Testis (tissue), 3 donors: ENCODE results near the gene SLC35B2. TPM values are rescaled to one million over a fixed set of nuclear protein-coding genes. Genes with fewer than 3 reads are reported as not detected.

Experiments used
- DNase-seq: peaks from one replicate; pipeline ENCODE4 v3.0.0-alpha.2; 2019
- H3K27ac ChIP-seq, 2 donors: fragments of 200-600 bp; sonication (generic); one replicate each; pipeline ENCODE4 v1.5.1; 2019
- H3K27me3 ChIP-seq: fragments of 200-600 bp; sonication (generic); one replicate; pipeline ENCODE4 v1.5.1; 2019
- H3K36me3 ChIP-seq: fragments of 200-600 bp; sonication (generic); one replicate; pipeline ENCODE4 v1.5.1; 2017; ENCODE audit warnings: low read depth; ENCODE audit errors: missing control alignments
- H3K4me1 ChIP-seq: fragments of 200-600 bp; sonication (generic); one replicate; pipeline ENCODE4 v1.5.1; 2019
- H3K4me3 ChIP-seq, 2 donors: fragments of 200-600 bp; sonication (generic); one replicate each; pipeline ENCODE4 v1.5.1; 2017 to 2019
- H3K9me3 ChIP-seq: fragments of 200-600 bp; sonication (generic); one replicate; pipeline ENCODE4 v1.5.1; 2017
- POLR2A ChIP-seq: fragments of 450-650 bp; IDR thresholded peaks from one replicate; pipeline ENCODE4 v1.6.1; 2017; ENCODE audit warnings: antibody characterized with exemption, mild to moderate bottlenecking, moderate library complexity
- WGBS, 2 donors: methylation state at CpG; one replicate each; pipeline ENCODE4 v1.1.5; 2018; 5-methylcytosine and 5-hydroxymethylcytosine counted together
- intact Hi-C: fragments of 100-400 bp; cut with DNase I; formaldehyde crosslinking; loops from one replicate; pipeline ENCODE4 v1.15.1; 2023; ENCODE audit warnings: low total_unique reads
- polyA plus RNA-seq: library from polyadenylated mRNA; stranded (reverse); fragments of 350-450 nt; fragmentation: Illumina TruSeq; extraction: RNeasy Lipid Tissue Mini Kit (QIAGEN cat#74804); gene quantifications from one replicate; pipeline ENCODE4 v1.2.3, GENCODE V29; 2014; ENCODE audit warnings: low read depth, low replicate concordance; ENCODE audit not compliant: insufficient read depth
- total RNA-seq, 2 donors: library from RNA; depleted of rRNA; stranded (reverse); fragments of >200 nt; gene quantifications; one replicate each; pipeline ENCODE4 v1.2.3, GENCODE V29; 2016
- TF ChIP-seq, protein P1 (sequence below), 3 experiments: fragments of 450-650 bp in 2 of 3; fragments of 200-600 bp in 1 of 3; sonication (generic) in 1 of 3; IDR thresholded peaks; one replicate each; pipeline ENCODE4 v1.5.1; 2016 to 2019; ENCODE audit warnings: antibody characterized with exemption in 3 of 3, mild to moderate bottlenecking in 2 of 3, moderate library complexity in 1 of 3

Gene SLC35B2
- total and polyA plus RNA-seq, 3 donors from 2014 or later, result 32.1 to 49.8 (median 42.4) TPM

GRCh38 chr6:44264154-44265006 is 7.1 kb upstream of the SLC35B2 start:
- peak overlapping the region; percentile 77 to 87 for H3K27ac ChIP-seq
- peaks cover 23% of the 10 kb centered on the region for H3K4me1 ChIP-seq
- H3K36me3 ChIP-seq, result no peaks in the 10 kb centered on the region
- WGBS, 2 donors, result 10% methylated on average over 9 to 13 of the region's 13 CpGs
- DNase-seq, result peak; percentile 33
- H3K27me3 ChIP-seq, result no peaks in the 10 kb centered on the region
- no peaks in the 10 kb centered on the region for H3K9me3 ChIP-seq
- intact Hi-C loops, result loop anchor here (10.0 kb wide), 1 partner anchor 190 kb away; no protein-coding TSS in a partner anchor
- TF ChIP-seq, protein P1, sequence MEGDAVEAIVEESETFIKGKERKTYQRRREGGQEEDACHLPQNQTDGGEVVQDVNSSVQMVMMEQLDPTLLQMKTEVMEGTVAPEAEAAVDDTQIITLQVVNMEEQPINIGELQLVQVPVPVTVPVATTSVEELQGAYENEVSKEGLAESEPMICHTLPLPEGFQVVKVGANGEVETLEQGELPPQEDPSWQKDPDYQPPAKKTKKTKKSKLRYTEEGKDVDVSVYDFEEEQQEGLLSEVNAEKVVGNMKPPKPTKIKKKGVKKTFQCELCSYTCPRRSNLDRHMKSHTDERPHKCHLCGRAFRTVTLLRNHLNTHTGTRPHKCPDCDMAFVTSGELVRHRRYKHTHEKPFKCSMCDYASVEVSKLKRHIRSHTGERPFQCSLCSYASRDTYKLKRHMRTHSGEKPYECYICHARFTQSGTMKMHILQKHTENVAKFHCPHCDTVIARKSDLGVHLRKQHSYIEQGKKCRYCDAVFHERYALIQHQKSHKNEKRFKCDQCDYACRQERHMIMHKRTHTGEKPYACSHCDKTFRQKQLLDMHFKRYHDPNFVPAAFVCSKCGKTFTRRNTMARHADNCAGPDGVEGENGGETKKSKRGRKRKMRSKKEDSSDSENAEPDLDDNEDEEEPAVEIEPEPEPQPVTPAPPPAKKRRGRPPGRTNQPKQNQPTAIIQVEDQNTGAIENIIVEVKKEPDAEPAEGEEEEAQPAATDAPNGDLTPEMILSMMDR (IDR thresholded peaks at IDR 0.05), result no peak
- TF ChIP-seq POLR2A, result no peak
- peak overlapping the region; percentile 85 to 87 for H3K4me3 ChIP-seq

DNA sequence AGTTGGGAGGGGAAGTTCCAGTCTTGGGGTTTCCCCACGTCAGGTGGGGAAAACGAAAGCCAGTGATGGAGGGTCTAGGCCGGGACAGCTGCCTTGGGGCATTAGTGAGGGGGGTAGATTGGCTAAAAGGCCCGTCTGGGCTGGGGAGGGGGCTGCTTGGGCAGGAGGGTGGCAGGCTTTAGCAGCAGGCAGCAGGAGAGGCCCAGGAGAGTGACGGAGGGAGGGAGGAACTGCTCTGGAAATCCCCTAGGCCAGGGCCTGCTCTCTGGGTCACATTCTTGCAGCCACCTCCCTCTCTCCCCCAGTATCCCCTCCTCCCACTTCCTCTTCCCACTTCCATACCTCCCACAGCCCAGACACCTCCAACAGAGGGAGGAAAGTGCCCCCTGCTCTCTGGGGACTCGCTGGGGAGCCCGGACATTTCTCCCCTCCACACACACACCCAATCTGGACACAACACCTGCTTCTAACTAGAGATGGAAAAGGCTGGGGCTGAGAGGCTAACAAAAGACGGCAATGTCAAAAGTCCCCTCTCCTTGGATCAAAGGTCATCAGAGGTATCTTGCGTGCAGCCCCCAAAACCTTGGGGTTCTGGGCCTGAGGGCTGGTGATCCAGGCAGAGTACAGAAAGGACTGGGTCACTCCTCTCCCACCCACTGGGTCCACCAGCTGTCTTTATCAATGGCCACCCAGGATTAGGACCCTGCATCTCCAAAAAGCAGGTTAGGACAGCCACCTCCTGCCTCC is 6.2 kb upstream of the SLC35B2 start:
- no peaks in the 10 kb centered on the region for H3K9me3 ChIP-seq
- no peak for DNase-seq
- WGBS, 2 donors, result 55 to 62% methylated on average over 9 of the region's 9 CpGs

DNA sequence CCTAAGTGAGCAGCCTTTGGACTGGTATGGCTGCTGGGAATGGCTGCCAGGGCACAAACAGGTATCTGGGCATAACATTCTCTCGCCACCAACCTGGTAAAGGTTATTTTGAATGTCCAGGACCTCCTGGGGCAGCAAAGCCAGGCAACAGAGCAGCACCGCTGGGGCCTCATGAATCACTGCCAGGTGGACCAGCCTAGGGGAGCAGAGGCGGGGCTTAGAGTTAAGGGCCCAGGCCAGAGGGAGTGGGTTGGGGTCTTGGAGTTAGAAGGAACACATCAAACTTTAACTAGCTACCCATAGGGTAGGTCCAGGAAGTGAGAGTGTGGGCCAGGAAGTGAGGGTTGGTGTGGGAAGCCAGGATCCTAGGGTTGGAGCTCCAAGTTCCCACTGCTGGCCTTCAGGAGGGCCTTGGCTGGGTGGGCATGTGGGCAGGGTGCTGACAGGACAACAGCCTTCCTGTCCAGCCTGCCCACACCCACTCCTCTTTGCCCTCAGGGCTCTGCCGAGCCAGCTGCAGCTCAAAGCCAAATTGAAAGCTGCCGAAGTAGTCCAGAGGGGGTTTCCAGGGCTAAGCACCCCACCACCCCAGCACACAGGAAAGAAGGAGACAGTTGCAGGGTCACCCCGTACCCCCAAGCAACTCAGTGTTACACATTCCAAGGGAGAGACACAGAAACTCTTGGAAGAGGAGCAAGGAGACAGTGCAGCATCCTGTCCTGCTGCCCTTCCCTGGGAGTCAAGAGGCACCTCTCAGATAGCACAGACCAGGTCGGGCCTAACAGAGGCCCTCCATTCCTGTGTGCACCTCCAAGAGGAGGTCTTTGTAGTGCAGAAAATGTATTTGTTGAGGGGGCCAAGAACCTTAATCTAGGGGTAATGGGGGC is 5.4 kb upstream of the SLC35B2 start:
- no peaks in the 10 kb centered on the region for H3K9me3 ChIP-seq
- peaks cover 26% of the 10 kb centered on the region for H3K4me1 ChIP-seq
- no peak for TF ChIP-seq POLR2A
- TF ChIP-seq, protein P1 (IDR thresholded peaks at IDR 0.05), result no peak
- no peaks in the 10 kb centered on the region for H3K27me3 ChIP-seq
- no peaks in the 10 kb centered on the region for H3K36me3 ChIP-seq
- H3K27ac ChIP-seq, result no peak overlapping the region
- H3K4me3 ChIP-seq, result no peak overlapping the region
- no peak for DNase-seq
- 61 to 62% methylated on average over 6 to 7 of the region's 7 CpGs for WGBS, 2 donors
- intact Hi-C loops, result loop anchor here (10.0 kb wide), 1 partner anchor 192 kb away; no protein-coding TSS in a partner anchor

More for the DNA sequence above, 6.2 kb upstream of the SLC35B2 start:
- Histone ChIP-seq H3K27ac (no peak overlapping the region), H3K27me3 (no peaks in the 10 kb centered on the region), H3K4me1 (peaks cover 23% of the 10 kb centered on the region), H3K36me3 (no peaks in the 10 kb centered on the region), H3K4me3 (no peak overlapping the region)
- intact Hi-C loops, result loop anchor here (10.0 kb wide), 1 partner anchor 191 kb away; no protein-coding TSS in a partner anchor
- TF ChIP-seq, protein P1 (IDR thresholded peaks at IDR 0.05), result no peak
- TF ChIP-seq POLR2A, result no peak

DNA sequence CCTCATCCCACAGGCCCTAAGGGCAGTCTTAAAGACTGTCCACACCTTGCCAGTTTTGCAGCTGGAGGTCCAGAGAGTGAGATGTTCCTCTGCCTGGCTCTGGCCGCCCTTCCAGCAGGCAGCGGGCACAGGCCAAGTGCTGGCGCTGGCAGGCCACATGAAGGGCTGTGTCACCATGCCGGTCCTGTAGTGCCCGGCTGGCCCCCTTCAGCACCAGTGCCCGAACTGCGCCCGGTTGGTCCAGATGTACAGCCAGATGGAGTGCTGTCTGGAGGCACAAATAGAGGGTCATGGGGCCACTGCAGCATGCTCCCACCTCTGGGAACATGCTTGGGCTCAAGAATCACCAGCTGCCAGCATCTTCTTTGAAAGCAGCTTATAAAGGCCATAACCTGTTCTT is 4.3 kb upstream of the SLC35B2 start:
- H3K4me3 ChIP-seq, result no peak overlapping the region
- H3K4me1 ChIP-seq, result peaks cover 28% of the 10 kb centered on the region
- H3K9me3 ChIP-seq, result no peaks in the 10 kb centered on the region
- intact Hi-C loops, result loop anchor here (10.0 kb wide), 1 partner anchor 193 kb away; no protein-coding TSS in a partner anchor
- no peak overlapping the region for H3K27ac ChIP-seq
- TF ChIP-seq POLR2A, result no peak
- TF ChIP-seq, protein P1 (IDR thresholded peaks at IDR 0.05), result no peak
- DNase-seq, result no peak
- H3K36me3 ChIP-seq, result no peaks in the 10 kb centered on the region
- 91% methylated on average over 8 of the region's 8 CpGs; no CpG with 5 or more reads in 1 of the 2 donors for WGBS, 2 donors
- no peaks in the 10 kb centered on the region for H3K27me3 ChIP-seq
